IPS-NIHi7 (cell line): ENCODE data around the gene CLASRP.

Experiments
- DNase-seq: peaks from one replicate; pipeline ENCODE4 v3.0.0; 2012; ENCODE audit warnings: mixed read lengths; ENCODE audit errors: extremely low spot score

Gene CLASRP

GRCh38 chr19:45020071-45020470 is 18.8 kb upstream of the CLASRP start:
- DNase-seq = no peak

GRCh38 chr19:45021971-45022370 is 16.9 kb upstream of the CLASRP start:
- no peak for DNase-seq

- no peak for DNase-seq
Observed at GRCh38 chr19:45023048-45023447, 15.8 kb upstream of the CLASRP start.

- DNase-seq = no peak
Observed at GRCh38 chr19:45025264-45025663, 13.6 kb upstream of the CLASRP start.

- DNase-seq = no peak
Observed at GRCh38 chr19:45027371-45027770, 11.5 kb upstream of the CLASRP start.

- DNase-seq = no peak
Observed at GRCh38 chr19:45030825-45031224, 8.0 kb upstream of the CLASRP start.

GRCh38 chr19:45032421-45032820 is 6.4 kb upstream of the CLASRP start:
- no peak for DNase-seq

GRCh38 chr19:45035755-45036154 is 3.1 kb upstream of the CLASRP start:
- no peak for DNase-seq

GRCh38 chr19:45037393-45038169 is 1.3 kb upstream of the CLASRP start:
- DNase-seq = no peak

GRCh38 chr19:45040059-45040771 is 1.4 kb downstream of the CLASRP start:
- DNase-seq = no peak

- no peak for DNase-seq
Observed at GRCh38 chr19:45041125-45041524, 2.3 kb downstream of the CLASRP start.

- no peak for DNase-seq
Observed at GRCh38 chr19:45045671-45046353, 7.0 kb downstream of the CLASRP start.

- DNase-seq = no peak
Observed at GRCh38 chr19:45046355-45046754, 7.5 kb downstream of the CLASRP start.

GRCh38 chr19:45047188-45047797 is 8.4 kb downstream of the CLASRP start:
- no peak for DNase-seq

- no peak for DNase-seq
Observed at GRCh38 chr19:45049073-45049736, 10.4 kb downstream of the CLASRP start.

GRCh38 chr19:45050036-45050435 is 11.2 kb downstream of the CLASRP start:
- DNase-seq = no peak

- DNase-seq = no peak
Observed at GRCh38 chr19:45051929-45052579, 13.2 kb downstream of the CLASRP start.

- no peak for DNase-seq
Observed at GRCh38 chr19:45056831-45057230, 18.0 kb downstream of the CLASRP start.

GRCh38 chr19:45057444-45057843 is 18.6 kb downstream of the CLASRP start:
- no peak for DNase-seq

- no peak for DNase-seq
Observed at GRCh38 chr19:45058622-45059159, 19.8 kb downstream of the CLASRP start.
